Mesendoderm (in vitro differentiated cells): ENCODE data around the gene IL3. TPM values are rescaled to one million over a fixed set of nuclear protein-coding genes. Genes with fewer than 3 reads are reported as not detected.
A peak's percentile ranks its signal among the peaks of the same experiment; 100 is the strongest.

Source experiments
- DNase-seq: peaks from one replicate; pipeline ENCODE4 v3.0.0; 2013
- H2AK5ac ChIP-seq: 2 replicates; pipeline ENCODE4 v1.6.1; 2013; ENCODE audit warnings: low read length, inconsistent platforms
- H2BK120ac ChIP-seq: 2 replicates; pipeline ENCODE4 v1.6.1; 2013; ENCODE audit warnings: low read depth, mild to moderate bottlenecking, low read length, moderate library complexity, mixed read lengths
- H2BK15ac ChIP-seq: replicated peaks from 2 replicates; pipeline ENCODE4 v1.6.1; 2013; ENCODE audit warnings: low read depth, mild to moderate bottlenecking, moderate library complexity
- H2BK5ac ChIP-seq: 2 replicates; pipeline ENCODE4 v1.6.1; 2013; ENCODE audit warnings: low read length, inconsistent platforms
- H3K18ac ChIP-seq: 2 replicates; pipeline ENCODE4 v1.6.1; 2013; ENCODE audit warnings: mild to moderate bottlenecking, low read length, mixed read lengths
- H3K23ac ChIP-seq: one replicate; pipeline ENCODE4 v1.6.1; 2013; ENCODE audit warnings: low read length
- H3K27ac ChIP-seq: 2 replicates; pipeline ENCODE4 v1.5.1; 2013; ENCODE audit warnings: low read depth, mild to moderate bottlenecking, inconsistent platforms, low read length, moderate library complexity
- H3K27me3 ChIP-seq: 2 replicates; pipeline ENCODE4 v1.6.1; 2013; ENCODE audit warnings: low read length, control low read depth, mild to moderate bottlenecking, inconsistent platforms; ENCODE audit not compliant: insufficient read depth, poor library complexity
- H3K36me3 ChIP-seq: 2 replicates; pipeline ENCODE4 v1.6.1; 2013; ENCODE audit warnings: low read length, inconsistent platforms; ENCODE audit not compliant: control insufficient read depth, insufficient read depth
- H3K4ac ChIP-seq: one replicate; pipeline ENCODE4 v1.6.1; 2013; ENCODE audit warnings: low read depth, mild to moderate bottlenecking, low read length, moderate library complexity
- H3K4me1 ChIP-seq: 2 replicates; pipeline ENCODE4 v1.6.1; 2013; ENCODE audit warnings: low read depth, low read length, inconsistent platforms; ENCODE audit not compliant: control insufficient read depth
- H3K4me2 ChIP-seq: 2 replicates; pipeline ENCODE4 v1.6.1; 2013; ENCODE audit warnings: low read length
- H3K4me3 ChIP-seq: 2 replicates; pipeline ENCODE4 v1.5.1; 2013; ENCODE audit warnings: mild to moderate bottlenecking, low read length
- H3K56ac ChIP-seq: one replicate; pipeline ENCODE4 v1.6.1; 2013; ENCODE audit warnings: low read length
- H3K79me1 ChIP-seq: 2 replicates; pipeline ENCODE4 v1.6.1; 2013; ENCODE audit warnings: low read length, inconsistent platforms
- H3K79me2 ChIP-seq: 2 replicates; pipeline ENCODE4 v1.6.1; 2013; ENCODE audit warnings: mild to moderate bottlenecking, low read length; ENCODE audit not compliant: control insufficient read depth, insufficient read depth
- H3K9ac ChIP-seq: 2 replicates; pipeline ENCODE4 v1.6.1; 2013; ENCODE audit warnings: low read length, inconsistent platforms
- H4K5ac ChIP-seq: one replicate; pipeline ENCODE4 v1.6.1; 2013; ENCODE audit warnings: low read length
- H4K8ac ChIP-seq: one replicate; pipeline ENCODE4 v1.6.1; 2013; ENCODE audit warnings: low read depth, mild to moderate bottlenecking, control low read depth, low read length, moderate library complexity
- WGBS: extraction: QIAGEN DNeasy Blood & Tissue Kit; methylation state at CpG from one replicate; pipeline ENCODE4 v1.1.7; 2013; ENCODE audit warnings: low lambda C conversion rate, missing lambda C conversion rate; ENCODE audit not compliant: insufficient coverage; ENCODE audit errors: extremely low coverage; 5-methylcytosine and 5-hydroxymethylcytosine counted together
- polyA plus RNA-seq, 2 experiments: library from polyadenylated mRNA; stranded (reverse); fragments of 200-250 nt; gene quantifications; one replicate each; pipeline ENCODE4 v1.2.3, GENCODE V29; 2013

The IL3 gene, protein sequence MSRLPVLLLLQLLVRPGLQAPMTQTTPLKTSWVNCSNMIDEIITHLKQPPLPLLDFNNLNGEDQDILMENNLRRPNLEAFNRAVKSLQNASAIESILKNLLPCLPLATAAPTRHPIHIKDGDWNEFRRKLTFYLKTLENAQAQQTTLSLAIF
- polyA plus RNA-seq (2013, experiment 1 of 2), result not detected
- not detected for polyA plus RNA-seq (2013, experiment 2 of 2)

DNA sequence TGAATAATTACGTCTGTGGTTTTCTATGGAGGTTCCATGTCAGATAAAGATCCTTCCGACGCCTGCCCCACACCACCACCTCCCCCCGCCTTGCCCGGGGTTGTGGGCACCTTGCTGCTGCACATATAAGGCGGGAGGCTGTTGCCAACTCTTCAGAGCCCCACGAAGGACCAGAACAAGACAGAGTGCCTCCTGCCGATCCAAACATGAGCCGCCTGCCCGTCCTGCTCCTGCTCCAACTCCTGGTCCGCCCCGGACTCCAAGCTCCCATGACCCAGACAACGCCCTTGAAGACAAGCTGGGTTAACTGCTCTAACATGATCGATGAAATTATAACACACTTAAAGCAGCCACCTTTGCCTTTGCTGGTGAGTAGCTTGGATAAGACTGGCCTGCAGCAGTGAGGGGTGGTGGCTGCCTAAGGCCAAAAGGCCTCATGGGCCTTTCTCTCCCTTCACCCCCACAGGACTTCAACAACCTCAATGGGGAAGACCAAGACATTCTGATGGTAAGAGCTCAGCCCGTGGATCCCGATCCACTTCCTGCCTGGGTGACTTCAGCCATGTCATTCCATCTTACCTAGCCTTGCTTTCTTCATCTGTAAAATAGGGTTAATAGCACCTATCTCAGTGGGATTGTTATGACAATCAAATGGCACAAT is at the start of gene IL3:
Gene IL3 (plus strand): TSS at position 155 of the 661 bp plus-strand sequence. CDS start 52 bp downstream, at position 207.
- no peaks in the 10 kb centered on the region for H3K4me1 ChIP-seq
- H3K27ac ChIP-seq, result no peak within 1 kb of the TSS
- H4K5ac ChIP-seq, result no peak within 1 kb of the TSS
- H3K79me2 ChIP-seq, result no peaks in the 10 kb centered on the region
- no peak within 1 kb of the TSS for H3K4me3 ChIP-seq
- no peak within 1 kb of the TSS for H2AK5ac ChIP-seq
- no peak within 1 kb of the TSS for H3K23ac ChIP-seq
- H3K9ac ChIP-seq, result no peak within 1 kb of the TSS
- no peak within 1 kb of the TSS for H2BK15ac ChIP-seq
- no peaks in the 10 kb centered on the region for H3K79me1 ChIP-seq
- no peak within 1 kb of the TSS for H2BK5ac ChIP-seq
- no peak within 1 kb of the TSS for H2BK120ac ChIP-seq
- no peaks in the 10 kb centered on the region for H3K27me3 ChIP-seq
- H3K4me2 ChIP-seq, result no peak within 1 kb of the TSS
- DNase-seq, result no peak
- no peaks in the 10 kb centered on the region for H3K36me3 ChIP-seq
- H3K4ac ChIP-seq, result no peak within 1 kb of the TSS
- WGBS, result no CpG with 5 or more reads among the region's 16 CpGs
- no peak within 1 kb of the TSS for H4K8ac ChIP-seq
- H3K56ac ChIP-seq, result no peak within 1 kb of the TSS
- no peak within 1 kb of the TSS for H3K18ac ChIP-seq

DNA sequence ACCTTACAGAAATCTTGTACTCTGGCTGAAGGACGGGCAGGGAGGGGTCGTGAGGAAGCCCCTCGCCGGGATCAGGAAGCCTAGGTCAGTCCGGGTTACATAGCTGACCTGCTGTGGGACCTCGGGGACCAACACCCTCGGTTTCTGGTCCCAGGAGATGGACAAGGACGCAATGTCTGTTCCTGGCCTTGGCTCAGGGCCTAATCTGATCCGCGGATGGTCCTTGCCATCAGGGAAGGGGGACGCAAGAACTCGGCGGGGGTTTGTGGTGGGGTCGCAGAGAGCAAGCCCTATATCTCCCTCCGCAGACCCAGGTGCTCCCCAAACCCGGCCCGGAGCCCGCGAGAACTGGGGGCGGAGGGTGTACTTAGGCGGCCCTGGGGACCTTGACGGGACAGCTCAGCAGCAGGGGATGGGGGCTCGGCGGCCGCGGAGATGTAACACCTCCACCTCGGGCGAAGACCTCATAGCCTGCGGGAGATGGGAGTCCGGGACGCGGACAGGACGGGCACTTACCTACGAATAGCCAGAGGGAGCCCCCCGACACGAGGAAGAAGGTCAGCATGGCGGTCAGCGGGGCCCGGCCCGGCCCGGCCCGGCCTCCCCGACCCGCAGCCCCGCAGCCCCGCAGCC is 49.4 kb upstream of the IL3 start:
- H4K5ac ChIP-seq, result no peak overlapping the region
- H2AK5ac ChIP-seq, result no peak overlapping the region
- no peak overlapping the region for H2BK5ac ChIP-seq
- no peak for DNase-seq
- no peaks in the 10 kb centered on the region for H3K79me1 ChIP-seq
- no peaks in the 10 kb centered on the region for H3K4me1 ChIP-seq
- no peaks in the 10 kb centered on the region for H3K36me3 ChIP-seq
- peak overlapping the region; percentile 64 for H3K4me2 ChIP-seq
- H3K4me3 ChIP-seq, result no peak overlapping the region
- no peak overlapping the region for H2BK120ac ChIP-seq
- no CpG with 5 or more reads among the region's 46 CpGs for WGBS
- H2BK15ac ChIP-seq, result no peak overlapping the region
- no peaks in the 10 kb centered on the region for H3K79me2 ChIP-seq
- H4K8ac ChIP-seq, result no peak overlapping the region
- no peak overlapping the region for H3K27ac ChIP-seq
- H3K56ac ChIP-seq, result peak overlapping the region; percentile 25
- H3K18ac ChIP-seq, result no peak overlapping the region
- no peaks in the 10 kb centered on the region for H3K27me3 ChIP-seq
- H3K23ac ChIP-seq, result no peak overlapping the region
- no peak overlapping the region for H3K4ac ChIP-seq
- peak overlapping the region; percentile 16 for H3K9ac ChIP-seq

- H4K5ac ChIP-seq, result no peak within 1 kb of the TSS
- peak within 1 kb of the TSS; percentile 64 for H3K4me2 ChIP-seq
- no peaks in the 10 kb centered on the region for H3K79me1 ChIP-seq
- H3K79me2 ChIP-seq, result no peaks in the 10 kb centered on the region
- no peak within 1 kb of the TSS for H3K18ac ChIP-seq
- H3K27ac ChIP-seq, result no peak within 1 kb of the TSS
- no peak within 1 kb of the TSS for H2BK15ac ChIP-seq
- H3K4me1 ChIP-seq, result no peaks in the 10 kb centered on the region
- no peak within 1 kb of the TSS for H3K23ac ChIP-seq
- no peak within 1 kb of the TSS for H3K4me3 ChIP-seq
- no peaks in the 10 kb centered on the region for H3K27me3 ChIP-seq
- H3K56ac ChIP-seq, result peak within 1 kb of the TSS; percentile 34
- WGBS, result no CpG with 5 or more reads among the region's 63 CpGs
- no peak within 1 kb of the TSS for H2AK5ac ChIP-seq
- no peak within 1 kb of the TSS for H3K4ac ChIP-seq
- H3K36me3 ChIP-seq, result no peaks in the 10 kb centered on the region
- no peak within 1 kb of the TSS for H2BK5ac ChIP-seq
- peak; percentile 18 for DNase-seq
- peak within 1 kb of the TSS; percentile 16 for H3K9ac ChIP-seq
- no peak within 1 kb of the TSS for H4K8ac ChIP-seq
- no peak within 1 kb of the TSS for H2BK120ac ChIP-seq
Observed at GRCh38 chr5:132011622-132012343, 48.7 kb upstream of the IL3 start, which contains the start of gene ACSL6. ACSL6 (minus strand) TSS chr5:132011658; CDS start chr5:132011553, 105 bp downstream.

DNA sequence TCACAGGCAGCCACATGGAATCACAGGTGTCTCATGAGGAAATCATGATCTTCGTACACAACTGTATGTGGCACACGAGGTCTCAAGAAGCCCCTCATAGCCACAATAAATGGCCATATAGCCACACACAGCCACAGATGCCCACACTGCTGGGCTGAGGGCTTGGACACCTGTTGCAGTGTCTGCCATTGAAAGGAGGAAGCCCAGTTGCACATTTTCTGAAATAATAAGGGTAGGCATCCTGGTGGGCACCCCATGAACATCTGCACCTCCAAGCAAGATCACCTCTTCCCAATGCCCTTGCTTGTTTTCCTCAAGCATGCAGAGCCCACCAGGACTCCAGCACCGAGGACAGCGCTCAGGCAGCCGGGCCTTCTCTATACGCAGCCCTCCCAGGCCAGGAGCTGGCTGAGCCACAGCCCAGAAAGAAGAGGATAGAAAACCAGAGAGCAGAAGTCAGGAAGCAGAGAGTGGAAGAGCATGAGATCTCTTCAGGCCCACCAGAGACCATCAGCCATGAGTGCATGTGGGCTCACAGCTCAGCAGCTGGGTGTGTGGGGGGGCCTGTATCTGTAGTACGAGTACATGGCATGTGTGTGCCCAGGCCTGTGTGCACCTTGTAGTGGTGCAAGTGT is 48.0 kb upstream of the IL3 start:
- WGBS, result no CpG with 5 or more reads among the region's 7 CpGs
- no peak overlapping the region for H3K4ac ChIP-seq
- H3K4me3 ChIP-seq, result no peak overlapping the region
- no peak overlapping the region for H4K8ac ChIP-seq
- H3K23ac ChIP-seq, result no peak overlapping the region
- H3K9ac ChIP-seq, result no peak overlapping the region
- H2BK15ac ChIP-seq, result no peak overlapping the region
- no peak overlapping the region for H3K56ac ChIP-seq
- H2BK120ac ChIP-seq, result no peak overlapping the region
- no peak overlapping the region for H3K18ac ChIP-seq
- H3K36me3 ChIP-seq, result no peaks in the 10 kb centered on the region
- DNase-seq, result peak; percentile 85
- H4K5ac ChIP-seq, result no peak overlapping the region
- H2BK5ac ChIP-seq, result no peak overlapping the region
- no peak overlapping the region for H2AK5ac ChIP-seq
- H3K4me2 ChIP-seq, result no peak overlapping the region
- H3K27me3 ChIP-seq, result no peaks in the 10 kb centered on the region
- H3K27ac ChIP-seq, result no peak overlapping the region
- no peaks in the 10 kb centered on the region for H3K79me1 ChIP-seq
- H3K4me1 ChIP-seq, result no peaks in the 10 kb centered on the region
- no peaks in the 10 kb centered on the region for H3K79me2 ChIP-seq

DNA sequence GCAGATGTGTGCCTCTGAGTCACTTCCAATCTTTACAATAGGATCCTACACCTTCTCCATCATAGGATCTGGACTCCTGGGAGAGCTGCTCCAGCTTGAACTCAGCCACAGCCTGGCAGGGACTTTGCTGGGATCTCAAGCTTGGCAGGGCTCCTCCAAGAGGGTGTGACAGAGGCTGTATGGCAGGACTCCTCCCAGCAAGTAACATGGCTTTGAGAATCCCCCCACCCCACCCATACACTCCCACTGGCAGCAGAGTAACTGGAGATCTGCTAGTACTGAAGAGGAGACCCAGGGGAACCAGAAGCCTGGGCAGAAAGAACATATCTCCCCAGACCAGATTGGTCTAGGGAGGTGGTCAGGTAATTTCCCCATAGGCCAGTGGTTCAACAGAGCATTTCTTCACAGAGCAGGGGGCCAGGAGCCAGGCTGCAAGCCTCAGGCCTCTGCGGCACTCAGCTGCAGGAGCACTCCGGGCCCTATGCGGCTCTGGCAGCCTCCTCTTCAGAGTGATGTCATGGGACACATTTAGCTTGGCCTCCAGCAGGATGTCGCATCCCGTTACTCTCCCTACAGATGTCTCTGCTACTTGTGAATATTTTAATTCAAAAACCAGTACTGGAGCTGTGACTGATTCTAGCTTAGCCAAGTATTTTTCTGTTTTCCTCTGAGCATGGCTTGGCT is 47.3 kb upstream of the IL3 start:
- no peak for DNase-seq
- Histone ChIP-seq H3K9ac (no peak overlapping the region), H2BK15ac (no peak overlapping the region), H3K23ac (no peak overlapping the region), H3K4me2 (no peak overlapping the region), H3K27me3 (no peaks in the 10 kb centered on the region), H3K4ac (no peak overlapping the region), H3K27ac (no peak overlapping the region), H2BK120ac (no peak overlapping the region), H3K79me1 (no peaks in the 10 kb centered on the region), H2BK5ac (no peak overlapping the region), H4K8ac (no peak overlapping the region), H2AK5ac (no peak overlapping the region), H3K79me2 (no peaks in the 10 kb centered on the region), H3K36me3 (no peaks in the 10 kb centered on the region), H4K5ac (no peak overlapping the region), H3K4me3 (no peak overlapping the region), H3K18ac (no peak overlapping the region), H3K56ac (no peak overlapping the region), H3K4me1 (no peaks in the 10 kb centered on the region)
- WGBS, result no CpG with 5 or more reads among the region's 5 CpGs
